Neural cell (in vitro differentiated cells): ENCODE measurements around the gene STARD10. TPM values are rescaled to one million over a fixed set of nuclear protein-coding genes. Genes with fewer than 3 reads are reported as not detected.
A peak's percentile ranks its signal among the peaks of the same experiment; 100 is the strongest.

Source experiments
- H2AFZ ChIP-seq: fragments of 200-600, 300-800 bp; sonication (generic), shearing (Covaris generic); 2 replicates; pipeline ENCODE4 v1.6.0; 2014; ENCODE audit warnings: low read depth, mild to moderate bottlenecking, antibody characterized with exemption, low read length, moderate library complexity
- H3F3A ChIP-seq: fragments of 200-600 bp; shearing (Covaris generic); 2 replicates; pipeline ENCODE4 v1.6.1; 2016; ENCODE audit warnings: mild to moderate bottlenecking, moderate library complexity, mixed read lengths, antibody characterized with exemption, low read length; ENCODE audit not compliant: insufficient read depth, poor library complexity, severe bottlenecking
- H3K27ac ChIP-seq: fragments of 200-600, 300-800 bp; sonication (generic), shearing (Covaris generic); 2 replicates; pipeline ENCODE4 v1.5.1; 2014; ENCODE audit warnings: mild to moderate bottlenecking, low read length, moderate library complexity
- H3K27me3 ChIP-seq: fragments of 300-800, 200-600 bp; sonication (generic), shearing (Covaris generic); 2 replicates; pipeline ENCODE4 v1.6.0; 2014; ENCODE audit warnings: mild to moderate bottlenecking, low read depth, low read length, moderate library complexity; ENCODE audit not compliant: insufficient read depth
- H3K36me3 ChIP-seq: fragments of 300-800, 200-600 bp; sonication (generic), shearing (Covaris generic); 2 replicates; pipeline ENCODE4 v1.5.1; 2014; ENCODE audit warnings: mild to moderate bottlenecking, antibody characterized with exemption, low read length, moderate library complexity; ENCODE audit not compliant: insufficient read depth
- H3K4me2 ChIP-seq: fragments of 300-800, 200-600 bp; sonication (generic), shearing (Covaris generic); 2 replicates; pipeline ENCODE4 v1.6.0; 2014; ENCODE audit warnings: mild to moderate bottlenecking, low read length
- H3K4me3 ChIP-seq: fragments of 300-800, 200-600 bp; sonication (generic), shearing (Covaris generic); 2 replicates; pipeline ENCODE4 v1.5.1; 2014; ENCODE audit warnings: mild to moderate bottlenecking, low read length, moderate library complexity
- H3K79me2 ChIP-seq: fragments of 200-600 bp; shearing (Covaris generic); replicated peaks from 2 replicates; pipeline ENCODE4 v1.6.0; 2014; ENCODE audit warnings: mild to moderate bottlenecking, low read length, moderate library complexity; ENCODE audit not compliant: insufficient read depth
- H3K9ac ChIP-seq: fragments of 300-800, 200-600 bp; sonication (generic), shearing (Covaris generic); 2 replicates; pipeline ENCODE4 v1.6.1; 2016; ENCODE audit warnings: mild to moderate bottlenecking, low read length, mixed read lengths
- H3K9me2 ChIP-seq: fragments of 200-600 bp; shearing (Covaris generic); 2 replicates; pipeline ENCODE4 v1.6.1; 2016; ENCODE audit warnings: mild to moderate bottlenecking, low read length, mixed read lengths; ENCODE audit not compliant: insufficient read depth
- H3K9me3 ChIP-seq: fragments of 200-600, 300-800 bp; sonication (generic), shearing (Covaris generic); 2 replicates; pipeline ENCODE4 v1.6.1; 2016; ENCODE audit warnings: mild to moderate bottlenecking, mixed run types, low read length, moderate library complexity, mixed read lengths
- H4K20me1 ChIP-seq: fragments of 200-600 bp; shearing (Covaris generic); 2 replicates; pipeline ENCODE4 v1.6.1; 2016; ENCODE audit warnings: mild to moderate bottlenecking, mixed run types; ENCODE audit not compliant: insufficient read depth
- EP300 ChIP-seq: fragments of 450-650 bp; conservative IDR thresholded peaks from 2 replicates; pipeline ENCODE4 v1.6.1; 2014; ENCODE audit warnings: antibody characterized with exemption, mild to moderate bottlenecking, moderate library complexity; ENCODE audit not compliant: poor library complexity, severe bottlenecking
- EZH2 ChIP-seq: fragments of 200-600, 300-800 bp; shearing (Covaris generic), sonication (generic); IDR thresholded peaks from 2 replicates; pipeline ENCODE4 v1.6.1; 2014; ENCODE audit warnings: antibody characterized with exemption, low read length, borderline replicate concordance, mild to moderate bottlenecking; ENCODE audit not compliant: insufficient read depth, poor library complexity, severe bottlenecking
- MXI1 ChIP-seq: fragments of 450-650 bp; conservative IDR thresholded peaks from 2 replicates; pipeline ENCODE4 v1.6.1; 2014; ENCODE audit warnings: antibody characterized with exemption, mild to moderate bottlenecking; ENCODE audit not compliant: poor library complexity, severe bottlenecking
- POLR2AphosphoS5 ChIP-seq: IDR thresholded peaks from 2 replicates; pipeline ENCODE4 v1.6.1; 2012
- RAD21 ChIP-seq: fragments of 450-650 bp; conservative IDR thresholded peaks from 2 replicates; pipeline ENCODE4 v1.6.1; 2014; ENCODE audit warnings: antibody characterized with exemption, mild to moderate bottlenecking, moderate library complexity
- REST ChIP-seq: IDR thresholded peaks from 2 replicates; pipeline ENCODE4 v1.6.1; 2012; ENCODE audit warnings: borderline replicate concordance
- SMC3 ChIP-seq: fragments of 450-650 bp; conservative IDR thresholded peaks from 2 replicates; pipeline ENCODE4 v1.6.1; 2014; ENCODE audit warnings: antibody characterized with exemption, mild to moderate bottlenecking, moderate library complexity; ENCODE audit not compliant: poor library complexity
- TAF1 ChIP-seq: IDR thresholded peaks from 2 replicates; pipeline ENCODE4 v1.6.1; 2012; ENCODE audit warnings: low read depth
- polyA plus RNA-seq: library from polyadenylated mRNA; depleted of rRNA; stranded (reverse); fragments of >200 nt; gene quantifications from 2 replicates; pipeline ENCODE4 v1.2.3, GENCODE V29; 2014
- TF ChIP-seq, protein P1 (sequence below): fragments of 450-650 bp; IDR thresholded peaks from 2 replicates; pipeline ENCODE4 v1.5.1; 2014; ENCODE audit warnings: antibody characterized with exemption, mild to moderate bottlenecking, moderate library complexity; ENCODE audit not compliant: poor library complexity, severe bottlenecking

STARD10 gene
- polyA plus RNA-seq, 1 donor from 2014 or later = 29.0 TPM

GRCh38 chr11:72815110-72815618 is 21.3 kb upstream of the STARD10 start:
- no peak for TF ChIP-seq RAD21
- TF ChIP-seq TAF1 = no peak
- TF ChIP-seq EZH2 = no peak
- TF ChIP-seq EP300 = no peak
- TF ChIP-seq MXI1 = no peak
- TF ChIP-seq, protein P1, sequence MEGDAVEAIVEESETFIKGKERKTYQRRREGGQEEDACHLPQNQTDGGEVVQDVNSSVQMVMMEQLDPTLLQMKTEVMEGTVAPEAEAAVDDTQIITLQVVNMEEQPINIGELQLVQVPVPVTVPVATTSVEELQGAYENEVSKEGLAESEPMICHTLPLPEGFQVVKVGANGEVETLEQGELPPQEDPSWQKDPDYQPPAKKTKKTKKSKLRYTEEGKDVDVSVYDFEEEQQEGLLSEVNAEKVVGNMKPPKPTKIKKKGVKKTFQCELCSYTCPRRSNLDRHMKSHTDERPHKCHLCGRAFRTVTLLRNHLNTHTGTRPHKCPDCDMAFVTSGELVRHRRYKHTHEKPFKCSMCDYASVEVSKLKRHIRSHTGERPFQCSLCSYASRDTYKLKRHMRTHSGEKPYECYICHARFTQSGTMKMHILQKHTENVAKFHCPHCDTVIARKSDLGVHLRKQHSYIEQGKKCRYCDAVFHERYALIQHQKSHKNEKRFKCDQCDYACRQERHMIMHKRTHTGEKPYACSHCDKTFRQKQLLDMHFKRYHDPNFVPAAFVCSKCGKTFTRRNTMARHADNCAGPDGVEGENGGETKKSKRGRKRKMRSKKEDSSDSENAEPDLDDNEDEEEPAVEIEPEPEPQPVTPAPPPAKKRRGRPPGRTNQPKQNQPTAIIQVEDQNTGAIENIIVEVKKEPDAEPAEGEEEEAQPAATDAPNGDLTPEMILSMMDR = no peak
- TF ChIP-seq REST = no peak
- TF ChIP-seq POLR2AphosphoS5 = no peak
- TF ChIP-seq SMC3 = no peak
- no peak overlapping the region for H3K27ac ChIP-seq
- peak overlapping the region; percentile 78 for H3K4me2 ChIP-seq
- H3F3A ChIP-seq = no peaks in the 10 kb centered on the region
- no peaks in the 10 kb centered on the region for H3K9me2 ChIP-seq
- H4K20me1 ChIP-seq = no peaks in the 10 kb centered on the region
- H3K36me3 ChIP-seq = no peaks in the 10 kb centered on the region
- H3K27me3 ChIP-seq = no peaks in the 10 kb centered on the region
- no peaks in the 10 kb centered on the region for H3K9me3 ChIP-seq
- no peak overlapping the region for H2AFZ ChIP-seq
- no peaks in the 10 kb centered on the region for H3K79me2 ChIP-seq
- H3K4me3 ChIP-seq = peak overlapping the region; percentile 96
- H3K9ac ChIP-seq = peak overlapping the region; percentile 85

DNA sequence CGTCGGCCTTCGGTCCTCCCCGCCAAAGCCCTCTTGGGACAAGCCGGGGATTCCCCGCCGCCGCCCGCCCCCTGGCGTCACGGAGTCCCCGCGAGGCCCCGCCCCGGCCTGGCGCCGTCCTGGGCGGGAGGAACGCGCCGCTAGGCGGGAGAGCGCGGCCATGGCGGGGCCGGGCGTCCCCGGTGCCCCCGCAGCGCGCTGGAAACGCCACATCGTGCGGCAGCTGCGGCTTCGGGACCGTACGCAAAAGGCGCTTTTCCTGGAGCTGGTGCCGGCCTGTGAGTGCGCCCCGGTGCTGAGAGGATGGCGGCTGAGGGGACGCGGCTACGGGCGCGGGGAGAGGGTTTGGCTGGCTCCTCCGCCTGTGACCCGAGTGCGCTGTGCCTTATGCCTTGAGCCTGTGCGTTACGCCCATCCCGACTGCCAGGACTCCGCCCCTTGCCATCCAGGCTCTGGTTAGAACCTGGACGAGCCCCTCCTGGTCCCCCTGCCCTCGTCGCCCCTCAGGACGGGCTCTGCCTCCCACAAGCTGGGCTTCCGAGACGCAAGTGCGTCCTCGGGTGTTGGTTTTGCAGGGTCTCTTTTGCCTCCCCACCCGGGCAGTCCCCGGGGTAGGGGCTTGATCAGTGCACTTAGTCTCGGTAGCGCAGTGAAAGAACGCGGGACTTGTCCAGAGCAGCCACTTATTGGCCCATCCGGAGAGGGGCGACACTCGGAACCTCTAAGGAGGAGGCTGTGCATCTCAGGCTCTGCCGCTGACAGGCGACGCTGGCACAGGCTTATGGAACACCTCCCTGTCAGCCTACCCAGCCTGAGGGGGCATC is 20.7 kb upstream of the STARD10 start, which contains the start of gene ATG16L2:
ATG16L2 (plus strand) TSS at position 126 of the 824 bp plus-strand sequence; CDS start at position 161, 35 bp downstream.
- Histone ChIP-seq H3K9me2 (no peaks in the 10 kb centered on the region), H4K20me1 (no peaks in the 10 kb centered on the region), H3K79me2 (no peaks in the 10 kb centered on the region), H3K9me3 (no peaks in the 10 kb centered on the region), H3K4me3 (peak within 1 kb of the TSS; percentile 96), H3K9ac (peak within 1 kb of the TSS; percentile 85), H3K27me3 (no peaks in the 10 kb centered on the region), H3K36me3 (no peaks in the 10 kb centered on the region), H2AFZ (peak within 1 kb of the TSS; percentile 80), H3F3A (no peaks in the 10 kb centered on the region), H3K27ac (peak within 1 kb of the TSS; percentile 70), H3K4me2 (peak within 1 kb of the TSS; percentile 78)
- peak; percentile 33 for TF ChIP-seq REST
- peak; percentile 34 for TF ChIP-seq TAF1
- TF ChIP-seq EZH2 = no peak
- TF ChIP-seq POLR2AphosphoS5 = peak; percentile 33
- TF ChIP-seq, protein P1 = peak; percentile 41
- TF ChIP-seq SMC3 = peak; percentile 45
- no peak for TF ChIP-seq RAD21
- TF ChIP-seq MXI1 = peak; percentile 65
- no peak for TF ChIP-seq EP300
